Kidney (tissue), 14 donors: ENCODE measurements around the gene PTH1R. TPM values are rescaled to one million over a fixed set of nuclear protein-coding genes. Genes with fewer than 3 reads are reported as not detected.

Experiments
- DNase-seq, 5 donors: peaks; one replicate each; pipeline ENCODE4 v3.0.0-alpha.2; 2013 to 2020
- FAIRE-seq: peaks from 2 replicates; lab custom pipeline; 2012; peaks lifted over from hg19 to GRCh38; lab: Jason Lieb, UNC
- H3K27ac ChIP-seq, 2 donors: one replicate each; pipeline ENCODE4 v1.7.0; 2013; ENCODE audit warnings: low read depth in 2 of 2, low read length in 2 of 2, inconsistent platforms in 1 of 2
- H3K27me3 ChIP-seq: one replicate; pipeline ENCODE4 v1.7.1; 2013; ENCODE audit warnings: low read length, inconsistent platforms; ENCODE audit not compliant: control insufficient read depth, insufficient read depth
- H3K36me3 ChIP-seq, 3 donors: one replicate each; pipeline versions ENCODE4 v1.7.0 to v1.7.1; 2013; ENCODE audit warnings: low read length in 3 of 3, control low read depth in 1 of 3, inconsistent platforms in 1 of 3; ENCODE audit not compliant: insufficient read depth in 3 of 3, control insufficient read depth in 2 of 3
- H3K4me1 ChIP-seq, 3 donors: one replicate each; pipeline versions ENCODE4 v1.7.0 to v1.7.1; 2013; ENCODE audit warnings: low read length in 3 of 3, inconsistent platforms in 1 of 3, low read depth in 1 of 3; ENCODE audit not compliant: control insufficient read depth in 2 of 3, insufficient read depth in 2 of 3
- H3K4me3 ChIP-seq, 3 donors: one replicate each; pipeline versions ENCODE4 v1.7.0 to v1.8.1; 2013; ENCODE audit warnings: low read length in 3 of 3, control low read depth in 1 of 3, inconsistent platforms in 1 of 3
- H3K9ac ChIP-seq, 3 donors: one replicate each; pipeline versions ENCODE4 v1.7.0 to v1.7.1; 2013; ENCODE audit warnings: low read length in 3 of 3, control low read depth in 1 of 3, inconsistent platforms in 1 of 3
- H3K9me3 ChIP-seq, 3 donors: one replicate each; pipeline versions ENCODE4 v1.7.0 to v1.7.1; 2013; ENCODE audit warnings: low read length in 3 of 3, control low read depth in 1 of 3, inconsistent platforms in 1 of 3; ENCODE audit not compliant: control insufficient read depth in 2 of 3, insufficient read depth in 1 of 3
- CTCF ChIP-seq: IDR thresholded peaks from 3 replicates; pipeline ENCODE4 v1.5.1; 2012; ENCODE audit warnings: mild to moderate bottlenecking, moderate library complexity, borderline replicate concordance; ENCODE audit not compliant: insufficient read depth; ENCODE audit errors: extremely low read depth
- intact Hi-C: fragments of 100-400 bp; cut with DNase I; formaldehyde crosslinking; loops from one replicate; pipeline ENCODE4 v1.11.1; 2022
- polyA plus RNA-seq: library from polyadenylated mRNA; stranded (reverse); fragments of 350-450 nt; fragmentation: Illumina TruSeq; extraction: RNeasy Lipid Tissue Mini Kit (QIAGEN cat#74804); gene quantifications from one replicate; pipeline ENCODE4 v1.2.3, GENCODE V29; 2014; ENCODE audit warnings: low read depth, low replicate concordance; ENCODE audit not compliant: insufficient read depth
- total RNA-seq: library from RNA; stranded (reverse); fragmentation: NEBNext Ultra II Directional; extraction: Animal tissue kit (Norgen Biotek cat#: 25700); gene quantifications from one replicate; pipeline ENCODE4 v1.2.1, GENCODE V29; 2021
- donor health status: control.
- donor health status: control.
- donor health status: control.
- donor health status: control.
- donor health status: control.
- donor health status: DM: yes; HTN: yes; CAD: no.
- donor health status: Normal renal cell carcinoma (clear cell type).

PTH1R gene
- total and polyA plus RNA-seq, 2 donors from 2014 or later = 286 to 1,885 TPM

GRCh38 chr3:46850468-46850779 lies 27.1 kb upstream of the PTH1R start:
- Histone ChIP-seq H3K27me3 (no peaks in the 10 kb centered on the region), H3K4me1 (peaks cover 0 to 6% (median 6%) of the 10 kb centered on the region in 3 donors), H3K9me3 (no peaks in the 10 kb centered on the region), H3K9ac (no peak overlapping the region), H3K27ac (no peak overlapping the region), H3K36me3 (no peaks in the 10 kb centered on the region), H3K4me3 (no peak overlapping the region)
- intact Hi-C loops = no loop called here
- FAIRE-seq = no peak
- no peak for TF ChIP-seq CTCF
- peak in 2 of 5 donors; percentile 6 to 28 for DNase-seq

- no peak for TF ChIP-seq CTCF
- H3K4me1 ChIP-seq = peaks cover 0 to 1% (median 1%) of the 10 kb centered on the region in 3 donors
- H3K27me3 ChIP-seq = no peaks in the 10 kb centered on the region
- no peak for FAIRE-seq
- H3K4me3 ChIP-seq = no peak overlapping the region
- peak in 4 of 5 donors; percentile 8 to 56 (median 40) for DNase-seq
- intact Hi-C loops = no loop called here
- no peak overlapping the region for H3K9ac ChIP-seq
- H3K27ac ChIP-seq = no peak overlapping the region
- no peaks in the 10 kb centered on the region for H3K9me3 ChIP-seq
- no peaks in the 10 kb centered on the region for H3K36me3 ChIP-seq
These were observed 25.9 kb upstream of the PTH1R start for GRCh38 chr3:46851364-46852333.

GRCh38 chr3:46852334-46852720 lies 25.2 kb upstream of the PTH1R start:
- Histone ChIP-seq H3K27ac (no peak overlapping the region), H3K36me3 (no peaks in the 10 kb centered on the region), H3K9ac (no peak overlapping the region), H3K27me3 (no peaks in the 10 kb centered on the region), H3K9me3 (no peaks in the 10 kb centered on the region), H3K4me3 (no peak overlapping the region), H3K4me1 (no peaks in the 10 kb centered on the region)
- no peak for TF ChIP-seq CTCF
- intact Hi-C loops = no loop called here
- FAIRE-seq (no peak), DNase-seq (peak in 2 of 5 donors; percentile 3 to 20)
